A549 treated with RU486 at 1 μM for 4 hours (cell line): ENCODE measurements around the gene ACSM3. TPM values are rescaled to one million over a fixed set of nuclear protein-coding genes. Genes with fewer than 3 reads are reported as not detected.

Experiments
- total RNA-seq: library from RNA; stranded (reverse); fragments of 200-300 nt; extraction: Qiagen RNA extraction; gene quantifications from 5 replicates; pipeline ENCODE4 v1.2.3, GENCODE V29; 2022; ENCODE audit warnings: low read depth

Gene ACSM3
- total RNA-seq = 4.1 to 4.7 TPM (median 4.5 TPM) in 5 replicates

GRCh38 chr16:20763461-20764232, at the start of gene ACSM3:
Gene ACSM3, plus strand, starts transcription at chr16:20764014. Its CDS starts 6,021 bp downstream, at chr16:20770035.

GRCh38 chr16:20741554-20742285, 22.1 kb upstream of the ACSM3 start, which contains the start of gene THUMPD1:
Gene THUMPD1, minus strand, starts transcription at chr16:20741818. Its CDS starts 79 bp downstream, at chr16:20741739.

GRCh38 chr16:20806168-20807050, 42.6 kb downstream of the ACSM3 start, which contains the start of the genes ERI2 and REXO5:
Gene ERI2, minus strand, starts transcription at chr16:20806472. Its CDS starts 42 bp downstream, at chr16:20806430.
Gene REXO5, plus strand, starts transcription at chr16:20806527. Its CDS starts 427 bp downstream, at chr16:20806954.

Other genes starting within 250 kb of the ACSM3 start
- gene ACSM2B, start 187.6 kb upstream of the ACSM3 start, total RNA-seq = not detected in 5 replicates
- not detected in 5 replicates for gene ACSM1, start 66.3 kb upstream of the ACSM3 start, total RNA-seq
- gene THUMPD1, start 22.2 kb upstream of the ACSM3 start, total RNA-seq = 14.8 to 28.0 TPM (median 24.4 TPM) in 5 replicates
- gene ERI2, start 42.5 kb downstream of the ACSM3 start, total RNA-seq = 9.2 to 13.5 TPM (median 13.0 TPM) in 5 replicates
- gene REXO5, start 42.5 kb downstream of the ACSM3 start, total RNA-seq = 3.7 to 4.4 TPM (median 3.9 TPM) in 5 replicates
- 4.2 to 5.2 TPM (median 4.4 TPM) in 5 replicates for gene DCUN1D3, start 136.3 kb downstream of the ACSM3 start, total RNA-seq
- gene LYRM1, start 136.8 kb downstream of the ACSM3 start, total RNA-seq = 26.9 to 35.5 TPM (median 28.8 TPM) in 5 replicates